ENCODE measurements around the gene TCF7L1.
"Not testable (repeated sequence)": the region's sequence is repeated elsewhere in the genome, so short reads cannot be mapped to it uniquely, and the experiment has no call there.

The TCF7L1 gene

GRCh38 chr2:85319796-85320195 is 186.6 kb downstream of the TCF7L1 start:
- no peak for DNase-seq (ENCODE audit: low read depth in 1 of 2, low spot score in 1 of 2)

- DNase-seq (ENCODE audit: low read depth in 1 of 2, low spot score in 1 of 2), result no peak
Measured at GRCh38 chr2:85323351-85323987, 190.3 kb downstream of the TCF7L1 start.

- not testable (repeated sequence) for DNase-seq (ENCODE audit: low read depth in 1 of 2, low spot score in 1 of 2)
Measured at GRCh38 chr2:85323988-85324367, 190.8 kb downstream of the TCF7L1 start.

- no peak for DNase-seq (ENCODE audit: low read depth in 1 of 2, low spot score in 1 of 2)
Measured at GRCh38 chr2:85324639-85325465, 191.7 kb downstream of the TCF7L1 start.

DNA sequence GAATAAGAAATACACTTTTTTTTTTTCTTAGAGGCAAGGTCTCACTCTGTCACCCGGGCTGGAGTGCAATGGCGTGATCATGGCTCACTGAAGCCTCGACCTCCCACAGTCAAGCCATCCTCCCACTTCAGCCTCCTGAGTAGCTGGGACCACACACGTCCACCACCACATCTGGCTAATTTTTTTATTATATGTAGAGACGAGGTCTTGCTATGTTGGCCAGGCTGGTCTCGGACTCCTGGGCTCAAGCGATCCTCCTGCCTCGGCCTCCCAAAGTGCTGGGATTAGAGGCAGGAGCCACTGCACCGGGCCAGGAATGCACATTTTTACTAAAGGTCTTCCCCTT is 192.2 kb downstream of the TCF7L1 start:
- DNase-seq (ENCODE audit: low read depth in 1 of 2, low spot score in 1 of 2), result no peak

- no peak for DNase-seq (ENCODE audit: low read depth in 1 of 2, low spot score in 1 of 2)
Measured at GRCh38 chr2:85326406-85327159, 193.4 kb downstream of the TCF7L1 start.

- peak in 1 of 2 donors; percentile 16 for DNase-seq (ENCODE audit: low read depth in 1 of 2, low spot score in 1 of 2)
Measured at GRCh38 chr2:85327160-85327821, 194.1 kb downstream of the TCF7L1 start.

DNA sequence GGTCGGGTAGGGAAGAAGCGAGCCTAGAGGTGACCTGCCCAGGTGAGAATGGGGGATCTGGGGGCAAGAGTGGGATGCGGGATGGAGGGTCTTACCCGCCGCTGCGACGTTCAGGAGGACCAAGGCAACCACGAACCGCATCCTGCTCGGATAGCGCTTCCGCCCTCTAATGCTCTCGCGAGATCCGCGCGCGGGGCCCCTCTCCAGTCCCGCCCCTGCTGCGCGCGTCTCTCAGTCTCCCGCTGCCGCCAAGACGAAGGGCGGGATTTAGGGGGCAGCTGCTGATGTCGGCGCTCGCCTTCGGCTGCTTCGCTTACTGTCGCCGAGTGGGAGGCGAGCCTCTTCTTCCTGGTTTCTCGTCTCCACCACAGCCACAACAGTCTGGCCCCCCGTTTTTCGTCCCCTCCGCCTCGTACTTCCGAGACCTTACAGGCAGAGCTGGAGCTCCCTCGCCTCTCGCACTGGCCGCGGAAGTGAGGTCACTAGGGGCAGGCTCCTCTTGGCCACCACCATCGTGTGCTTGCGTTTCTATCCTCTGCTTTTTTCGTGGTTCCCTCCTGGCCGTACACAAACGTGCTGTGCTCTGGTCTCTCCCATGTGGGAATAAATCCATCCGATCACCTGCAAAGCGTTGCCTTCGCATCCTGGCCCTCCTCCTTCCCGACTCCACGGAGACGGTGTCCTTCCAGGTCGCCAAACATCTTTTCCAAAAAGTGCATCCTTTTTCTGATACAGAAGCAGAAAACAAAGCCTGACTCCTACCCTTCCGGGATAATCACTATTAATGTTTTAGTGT is 194.8 kb downstream of the TCF7L1 start, which contains the start of gene TGOLN2:
Gene TGOLN2, minus strand, starts transcription at position 168 of the 796 bp plus-strand sequence. Its CDS starts 27 bp downstream, at position 141.
- DNase-seq (ENCODE audit: low read depth in 1 of 2, low spot score in 1 of 2), result peak; percentile 87 to 92

GRCh38 chr2:85329181-85329651 is 196.0 kb downstream of the TCF7L1 start:
- no peak for DNase-seq (ENCODE audit: low read depth in 1 of 2, low spot score in 1 of 2)

DNA sequence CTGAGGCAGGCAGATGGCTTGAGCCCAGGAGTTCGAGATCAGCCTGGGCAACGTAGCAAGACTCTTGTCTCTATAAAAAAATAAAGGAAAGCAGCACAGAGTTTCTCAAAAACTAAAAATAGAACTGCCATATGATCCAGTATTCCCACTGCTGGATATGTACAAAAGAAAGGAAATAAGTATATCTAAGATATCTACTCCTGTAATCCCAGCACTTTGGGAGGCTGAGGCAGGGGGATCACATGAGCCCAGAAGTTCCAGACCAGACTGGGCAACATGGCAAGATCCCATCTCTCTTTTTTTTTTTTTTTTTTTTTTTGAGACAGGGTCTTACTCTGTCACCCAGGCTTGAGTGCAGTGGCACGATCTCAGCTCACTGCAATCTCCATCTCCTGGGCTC is 196.5 kb downstream of the TCF7L1 start:
- not testable (repeated sequence) for DNase-seq (ENCODE audit: low read depth in 1 of 2, low spot score in 1 of 2)

DNA sequence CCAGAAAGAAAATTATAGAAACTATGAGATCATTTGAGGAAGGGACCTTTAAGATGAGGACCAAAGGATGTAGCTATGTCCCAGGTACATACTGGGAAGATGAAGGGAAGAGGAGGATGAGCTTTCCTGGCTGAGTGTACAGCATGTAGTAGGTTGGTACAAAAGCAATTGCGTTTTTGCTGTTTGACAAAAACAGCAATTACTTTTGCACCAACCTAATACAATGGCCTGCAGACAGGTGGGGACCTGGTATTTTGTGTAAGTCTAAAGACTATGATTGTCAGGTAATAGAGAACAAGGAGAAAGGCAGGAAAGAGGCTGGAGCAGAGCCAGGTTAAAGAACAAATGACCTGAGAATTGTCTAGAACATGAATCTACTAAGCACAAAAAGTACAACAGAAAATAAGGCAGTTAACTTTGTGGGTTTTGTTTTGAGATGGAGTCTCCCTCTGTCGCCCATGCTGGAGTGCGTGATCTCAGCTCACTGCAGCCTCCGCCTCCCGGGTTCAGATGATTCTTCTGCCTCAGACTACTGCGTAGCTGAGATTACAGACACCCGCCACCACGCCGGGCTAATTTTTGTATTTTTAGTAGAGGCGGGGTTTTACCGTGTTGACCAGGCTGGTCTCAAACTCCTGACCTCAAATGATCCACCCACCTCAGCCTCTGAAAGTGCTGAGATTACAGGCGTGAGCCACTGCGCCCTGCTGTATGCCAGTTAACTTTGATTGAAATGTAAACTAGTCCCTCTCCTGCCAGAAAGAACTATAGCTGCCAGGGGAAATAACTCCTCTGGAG is 197.8 kb downstream of the TCF7L1 start:
- no peak for DNase-seq (ENCODE audit: low read depth in 1 of 2, low spot score in 1 of 2)

GRCh38 chr2:85333877-85334276 is 200.7 kb downstream of the TCF7L1 start:
- DNase-seq (ENCODE audit: low read depth in 1 of 2, low spot score in 1 of 2), result not testable (repeated sequence)

GRCh38 chr2:85334928-85335327 is 201.7 kb downstream of the TCF7L1 start:
- DNase-seq (ENCODE audit: low read depth in 1 of 2, low spot score in 1 of 2), result no peak

DNA sequence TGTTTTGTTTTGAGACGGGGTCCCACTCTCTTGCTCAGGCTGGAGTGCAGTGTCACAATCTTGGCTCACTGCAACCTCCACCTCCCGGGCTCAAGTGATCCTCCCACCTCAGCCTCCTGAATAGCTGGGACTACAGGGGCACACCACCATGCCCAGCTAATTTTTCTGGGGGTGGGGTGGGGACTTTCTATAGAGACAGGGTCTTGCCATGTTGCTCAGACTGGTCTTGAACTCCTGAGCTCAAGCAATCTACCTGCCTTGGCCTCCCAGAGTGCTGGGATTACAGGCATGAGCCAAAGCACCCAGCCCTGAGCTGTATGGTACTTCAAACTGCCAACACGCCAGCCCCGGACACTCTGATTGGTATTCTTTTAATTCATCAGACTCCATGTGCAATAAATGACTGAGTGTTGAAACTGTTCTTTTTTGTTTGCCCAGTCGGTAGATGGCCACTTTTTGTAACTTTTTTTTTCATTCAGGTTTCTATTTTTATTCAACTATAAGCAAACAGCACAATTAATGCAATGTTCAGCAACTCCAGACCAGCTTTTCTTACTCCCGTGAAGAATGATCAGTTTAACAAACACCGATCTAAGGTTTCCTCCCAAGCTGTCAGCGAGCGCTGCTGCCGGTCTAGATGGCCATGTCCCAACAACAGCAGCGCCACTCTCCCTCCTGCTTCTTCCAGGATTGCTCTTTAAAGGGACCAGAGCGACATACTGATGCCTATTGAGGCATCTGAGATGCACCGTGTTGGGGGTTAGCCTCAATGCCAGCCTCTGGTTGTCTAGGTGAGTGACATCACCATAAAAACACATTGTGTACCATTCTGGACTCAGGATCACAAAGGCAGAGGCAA is 207.1 kb downstream of the TCF7L1 start:
- DNase-seq (ENCODE audit: low read depth in 1 of 2, low spot score in 1 of 2), result no peak

DNA sequence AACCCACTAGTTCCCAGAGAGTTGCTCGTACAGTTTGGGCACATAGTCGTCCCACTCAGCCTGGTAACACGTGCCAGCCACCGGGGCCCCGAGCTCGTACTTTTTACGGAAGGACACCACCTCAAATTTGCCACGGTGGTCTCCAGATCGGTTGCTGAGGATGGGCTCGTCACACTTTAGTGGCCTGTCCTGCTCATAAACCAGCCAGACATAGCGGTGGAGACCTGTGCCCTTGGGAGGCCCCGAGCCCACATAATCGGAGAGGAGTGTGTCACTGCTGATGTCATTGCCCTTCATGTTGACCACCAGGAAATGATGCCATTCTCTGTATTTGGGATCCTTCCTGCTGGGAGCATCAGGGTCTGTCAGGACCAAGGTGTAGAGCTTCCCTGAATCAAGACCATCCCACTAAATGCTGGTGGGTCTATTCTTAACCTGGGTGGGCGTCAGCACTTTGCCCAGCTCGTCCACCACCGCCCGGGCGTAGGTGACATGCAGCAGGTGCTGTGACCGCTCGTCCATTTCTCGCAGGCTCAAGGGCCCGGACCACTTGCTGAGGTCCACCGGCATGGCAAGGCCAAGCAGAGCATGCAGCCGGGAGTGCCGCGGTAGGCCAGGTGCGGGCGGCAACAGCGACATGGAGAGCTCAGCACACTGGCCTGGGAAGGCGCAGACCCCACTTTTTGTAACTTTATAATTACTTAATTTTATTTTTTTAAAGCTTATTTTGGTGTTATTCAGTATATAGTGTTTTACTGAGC is 208.3 kb downstream of the TCF7L1 start:
- DNase-seq (ENCODE audit: low read depth in 1 of 2, low spot score in 1 of 2), result no peak

- DNase-seq (ENCODE audit: low read depth in 1 of 2, low spot score in 1 of 2), result no peak
Measured at GRCh38 chr2:85342156-85342555, 209.0 kb downstream of the TCF7L1 start.

DNA sequence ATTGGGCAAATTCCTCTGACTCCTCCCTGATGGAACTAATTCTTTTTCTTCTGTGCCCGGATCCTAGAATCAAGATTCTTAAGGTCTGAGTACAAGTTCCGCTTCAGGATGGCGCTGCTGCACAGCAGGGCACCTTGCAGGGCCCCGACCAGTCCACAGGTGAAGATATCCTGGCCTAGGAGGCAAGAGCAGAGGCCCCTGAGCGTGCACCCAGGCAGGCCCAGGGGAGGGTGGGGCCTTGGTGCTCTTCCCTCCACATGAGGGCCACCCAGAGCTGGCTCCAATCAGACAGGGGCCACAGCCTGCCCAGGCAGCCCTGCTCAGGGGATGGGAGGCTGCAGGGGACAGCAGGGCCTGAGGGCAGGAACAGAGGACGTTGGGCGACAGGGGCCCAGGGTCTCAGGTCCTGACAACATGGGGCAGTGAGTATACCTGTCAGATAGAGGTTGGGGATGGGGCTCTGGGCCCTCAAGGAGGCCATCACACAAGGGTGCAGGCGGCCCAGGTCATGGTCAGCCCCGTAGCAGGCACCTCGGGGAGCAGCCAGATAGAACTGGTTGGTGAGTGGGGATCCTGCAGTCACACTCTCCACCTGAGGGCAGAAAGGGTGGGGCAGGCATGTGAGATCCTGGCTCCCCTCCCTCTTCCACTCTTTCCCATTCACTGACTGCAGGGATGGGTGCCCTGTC is 210.2 kb downstream of the TCF7L1 start:
- DNase-seq (ENCODE audit: low read depth in 1 of 2, low spot score in 1 of 2), result not testable (repeated sequence)

All from stimulated activated CD4-positive, alpha-beta T cell treated with anti-CD3 and anti-CD28 coated beads, Interleukin-15, amount 100 ng/mL, for 1 hour (primary cell).